ENCODE data around the gene PRSS53. TPM values are rescaled to one million over a fixed set of nuclear protein-coding genes. Genes with fewer than 3 reads are reported as not detected.

The PRSS53 gene
- total RNA-seq, 1 donor from 2014 or later: 1.6 TPM

GRCh38 chr16:31130336-31130891, 41.7 kb upstream of the PRSS53 start:
- Histone ChIP-seq H3K36me3 (ENCODE audit: control insufficient read depth, insufficient read depth, low read length) (no peaks in the 10 kb centered on the region), H3K4me3 (ENCODE audit: low read depth, low read length) (no peak overlapping the region), H3K27me3 (ENCODE audit: control insufficient read depth, insufficient read depth, low read length) (no peaks in the 10 kb centered on the region)
- no peak for DNase-seq (ENCODE audit: low read depth)
- no peak for TF ChIP-seq CTCF (IDR thresholded peaks at IDR 0.05; ENCODE audit: insufficient read depth, low read length, poor library complexity, severe bottlenecking)

GRCh38 chr16:31129568-31130335, 41.0 kb upstream of the PRSS53 start:
- TF ChIP-seq CTCF (IDR thresholded peaks at IDR 0.05; ENCODE audit: insufficient read depth, low read length, poor library complexity, severe bottlenecking): no peak
- H3K27me3 ChIP-seq (ENCODE audit: control insufficient read depth, insufficient read depth, low read length): no peaks in the 10 kb centered on the region
- H3K36me3 ChIP-seq (ENCODE audit: control insufficient read depth, insufficient read depth, low read length): no peaks in the 10 kb centered on the region
- DNase-seq (ENCODE audit: low read depth): no peak
- no peak overlapping the region for H3K4me3 ChIP-seq (ENCODE audit: low read depth, low read length)

GRCh38 chr16:31128711-31129567, 40.2 kb upstream of the PRSS53 start:
- DNase-seq (ENCODE audit: low read depth): no peak
- Histone ChIP-seq H3K4me3 (ENCODE audit: low read depth, low read length) (no peak overlapping the region), H3K36me3 (ENCODE audit: control insufficient read depth, insufficient read depth, low read length) (no peaks in the 10 kb centered on the region), H3K27me3 (ENCODE audit: control insufficient read depth, insufficient read depth, low read length) (no peaks in the 10 kb centered on the region)
- TF ChIP-seq CTCF (IDR thresholded peaks at IDR 0.05; ENCODE audit: insufficient read depth, low read length, poor library complexity, severe bottlenecking): no peak

GRCh38 chr16:31127182-31127581, 38.4 kb upstream of the PRSS53 start:
- Histone ChIP-seq H3K4me3 (ENCODE audit: low read depth, low read length) (no peak overlapping the region), H3K36me3 (ENCODE audit: control insufficient read depth, insufficient read depth, low read length) (no peaks in the 10 kb centered on the region), H3K27me3 (ENCODE audit: control insufficient read depth, insufficient read depth, low read length) (no peaks in the 10 kb centered on the region)
- DNase-seq (ENCODE audit: low read depth): no peak
- no peak for TF ChIP-seq CTCF (IDR thresholded peaks at IDR 0.05; ENCODE audit: insufficient read depth, low read length, poor library complexity, severe bottlenecking)

GRCh38 chr16:31125844-31126243, 37.1 kb upstream of the PRSS53 start:
- no peaks in the 10 kb centered on the region for H3K27me3 ChIP-seq (ENCODE audit: control insufficient read depth, insufficient read depth, low read length)
- DNase-seq (ENCODE audit: low read depth): no peak
- H3K36me3 ChIP-seq (ENCODE audit: control insufficient read depth, insufficient read depth, low read length): no peaks in the 10 kb centered on the region
- H3K4me3 ChIP-seq (ENCODE audit: low read depth, low read length): no peak overlapping the region
- no peak for TF ChIP-seq CTCF (IDR thresholded peaks at IDR 0.05; ENCODE audit: insufficient read depth, low read length, poor library complexity, severe bottlenecking)

Measured in kidney epithelial cell (primary cell).